Activated CD4-positive, alpha-beta T cell treated with anti-CD3 and anti-CD28 coated beads for 1 hour (primary cell): ENCODE measurements around the gene LCE4A.
"Not testable (repeated sequence)": the region's sequence is repeated elsewhere in the genome, so short reads cannot be mapped to it uniquely, and the experiment has no call there.

Experiments
- DNase-seq: peaks from one replicate; pipeline ENCODE4 v3.0.0-alpha.2; 2020

LCE4A gene

DNA sequence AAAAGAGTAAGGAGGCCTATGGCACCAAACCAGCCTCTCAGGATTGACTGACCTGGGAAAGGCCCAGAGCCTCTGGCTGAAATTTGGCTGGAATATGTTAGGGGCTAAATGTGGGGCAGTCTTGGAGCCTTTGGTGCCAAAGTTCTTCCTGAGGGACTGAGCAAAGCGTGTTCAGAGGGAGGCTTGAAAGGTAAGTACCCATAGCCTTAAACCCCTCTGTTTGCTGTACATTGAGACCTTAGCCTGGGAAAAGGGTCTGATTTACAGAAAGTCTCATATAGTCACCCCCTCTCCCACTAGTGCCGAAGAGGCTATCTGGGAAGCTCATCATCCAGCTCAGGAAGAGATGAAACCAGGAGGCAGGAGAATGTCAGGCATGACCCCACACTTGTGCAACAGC lies at the start of gene LCE4A:
TSS of gene LCE4A (plus strand) at position 301 of the 400 bp plus-strand sequence. CDS start 916 bp downstream, outside the sequence.
- no peak for DNase-seq

- no peak for DNase-seq
Observed at GRCh38 chr1:152658649-152659048, 49.3 kb upstream of the LCE4A start.

DNA sequence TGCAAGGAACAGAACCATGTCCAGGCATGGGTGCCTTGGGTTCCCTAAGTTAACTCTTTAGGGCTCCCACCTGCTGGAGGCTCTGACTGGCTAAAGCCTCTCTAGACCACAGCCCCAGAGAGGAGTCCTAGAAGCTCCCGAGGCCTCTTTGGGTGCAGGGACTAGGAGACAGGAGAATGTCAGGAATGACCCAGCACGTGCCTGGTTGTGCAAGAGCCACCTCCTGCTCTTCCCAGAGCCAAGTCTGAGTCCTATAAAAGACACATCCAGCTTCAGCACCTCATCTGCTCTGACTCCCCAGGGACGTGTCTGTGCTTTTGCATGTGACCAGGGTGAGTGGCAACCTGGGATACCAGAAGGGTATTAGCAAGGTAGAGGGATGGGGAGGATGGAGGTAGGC lies 44.9 kb upstream of the LCE4A start, which contains the start of gene LCE2D:
TSS of gene LCE2D (plus strand) at position 283 of the 400 bp plus-strand sequence. CDS start 726 bp downstream, outside the sequence.
- DNase-seq, result no peak

DNA sequence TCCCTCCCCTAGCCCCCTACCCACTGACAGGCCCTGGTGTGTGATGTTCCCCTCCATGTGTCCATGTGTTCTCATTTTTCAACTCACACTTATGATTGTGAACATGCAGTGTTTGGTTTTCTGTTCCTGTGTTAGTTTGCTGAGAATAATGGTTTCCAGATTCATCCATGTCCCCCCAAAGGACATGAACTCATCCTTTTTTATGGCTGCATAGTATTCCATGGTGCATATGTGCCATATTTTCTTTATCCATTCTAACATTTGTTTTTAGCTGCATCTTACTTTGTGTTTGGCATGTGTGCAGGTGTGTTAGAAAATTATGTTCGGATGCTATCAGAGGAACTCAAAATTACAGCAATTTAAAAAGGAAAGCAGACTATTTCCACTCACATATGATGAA lies 41.8 kb upstream of the LCE4A start:
- DNase-seq, result not testable (repeated sequence)

DNA sequence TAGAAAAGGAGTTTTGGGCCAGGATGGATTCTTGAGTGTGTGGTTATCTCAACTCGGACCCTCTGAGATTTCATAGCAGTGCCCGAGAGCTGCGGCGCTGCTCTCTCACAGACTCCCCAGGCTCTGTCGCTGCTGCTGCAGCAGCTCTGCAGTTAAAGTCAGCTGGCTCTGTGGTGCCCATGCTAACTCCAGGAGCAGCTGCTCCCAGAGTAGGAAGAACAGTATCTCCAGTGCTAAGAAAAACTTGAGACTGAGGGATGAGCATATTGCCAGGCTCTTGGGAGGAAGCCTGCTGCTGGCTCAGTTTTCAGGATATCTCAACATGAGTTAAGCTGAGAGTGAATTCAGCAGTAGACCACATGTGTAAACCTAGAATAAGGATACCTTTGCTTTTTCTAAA lies 40.3 kb upstream of the LCE4A start:
- no peak for DNase-seq

DNA sequence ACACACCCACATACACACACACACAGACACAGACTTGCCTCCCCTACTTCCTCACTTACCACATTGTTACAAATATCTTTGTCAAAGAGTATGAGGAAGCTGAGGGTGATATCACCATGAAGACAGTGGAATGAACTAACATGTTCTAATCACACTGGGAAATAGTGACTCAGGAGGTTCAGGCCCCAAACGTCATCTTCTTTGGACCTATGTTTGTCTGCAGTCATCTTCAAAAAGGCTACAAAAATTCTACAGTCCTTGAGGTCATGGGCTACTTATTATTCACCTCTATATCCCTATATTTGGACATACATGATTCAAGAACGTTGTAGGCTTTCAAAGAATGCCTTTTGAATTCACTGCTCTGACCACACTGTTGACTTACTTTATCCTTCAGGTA lies 34.9 kb upstream of the LCE4A start:
- DNase-seq, result no peak

DNA sequence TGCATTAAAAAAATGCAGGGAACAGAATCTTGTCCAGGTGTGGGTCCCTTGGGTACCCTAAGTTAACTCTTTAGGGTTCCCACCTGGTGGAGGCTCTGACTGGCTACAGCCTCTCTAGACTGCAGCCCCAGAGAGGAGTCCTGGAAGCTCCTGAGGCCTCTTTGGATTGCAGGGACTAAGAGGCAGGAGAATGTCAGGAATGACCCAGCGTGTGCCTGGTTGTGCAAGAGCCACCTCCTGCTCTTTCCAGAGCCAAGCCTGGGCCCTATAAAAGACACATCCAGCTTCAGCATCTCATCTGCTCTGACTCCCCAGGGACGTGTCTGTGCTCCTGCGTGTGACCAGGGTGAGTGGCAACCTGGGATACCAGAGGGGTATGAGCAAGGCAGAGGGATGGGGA lies 33.0 kb upstream of the LCE4A start, which contains the start of gene LCE2C:
TSS of gene LCE2C (plus strand) at position 297 of the 400 bp plus-strand sequence. CDS start 737 bp downstream, outside the sequence.
- DNase-seq, result not testable (repeated sequence)

GRCh38 chr1:152679459-152679858 lies 28.5 kb upstream of the LCE4A start:
- no peak for DNase-seq

DNA sequence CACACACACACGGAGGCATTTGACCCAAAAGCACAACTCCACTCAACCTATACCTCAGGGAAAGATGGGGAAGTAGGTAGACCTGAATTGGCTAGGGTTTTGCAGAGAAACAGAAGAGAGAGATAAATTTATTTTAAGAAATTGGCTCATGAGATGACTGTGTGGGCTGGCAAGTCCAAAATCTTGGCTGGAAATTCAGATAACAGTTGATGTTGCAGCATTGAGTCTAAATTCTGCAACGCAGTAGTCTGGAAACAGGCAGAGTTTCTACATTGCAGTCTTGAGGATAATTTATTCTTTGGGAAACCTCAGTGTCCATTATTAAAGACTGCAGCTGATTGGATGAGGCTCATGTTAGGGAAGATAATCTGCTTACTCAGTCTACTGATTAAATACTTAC lies 26.3 kb upstream of the LCE4A start:
- DNase-seq, result no peak

GRCh38 chr1:152683846-152684245 lies 24.1 kb upstream of the LCE4A start:
- DNase-seq, result no peak

DNA sequence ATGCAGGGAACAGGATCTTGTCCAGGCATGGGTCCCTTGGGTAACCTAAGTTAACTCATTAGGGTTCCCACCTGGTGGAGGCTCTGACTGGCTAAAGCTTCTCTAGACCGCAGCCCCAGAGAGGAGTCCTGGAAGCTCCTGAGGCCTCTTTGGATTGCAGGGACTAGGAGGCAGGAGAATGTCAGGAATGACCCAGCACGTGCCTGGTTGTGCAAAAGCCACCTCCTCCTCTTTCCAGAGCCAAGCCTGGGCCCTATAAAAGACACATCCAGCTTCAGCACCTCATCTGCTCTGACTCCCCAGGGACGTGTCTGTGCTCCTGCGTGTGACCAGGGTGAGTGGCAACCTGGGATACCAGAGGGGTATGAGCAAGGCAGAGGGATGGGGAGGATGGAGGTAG lies 22.1 kb upstream of the LCE4A start, which contains the start of gene LCE2B:
TSS of gene LCE2B (plus strand) at position 301 of the 400 bp plus-strand sequence. CDS start 721 bp downstream, outside the sequence.
- not testable (repeated sequence) for DNase-seq

DNA sequence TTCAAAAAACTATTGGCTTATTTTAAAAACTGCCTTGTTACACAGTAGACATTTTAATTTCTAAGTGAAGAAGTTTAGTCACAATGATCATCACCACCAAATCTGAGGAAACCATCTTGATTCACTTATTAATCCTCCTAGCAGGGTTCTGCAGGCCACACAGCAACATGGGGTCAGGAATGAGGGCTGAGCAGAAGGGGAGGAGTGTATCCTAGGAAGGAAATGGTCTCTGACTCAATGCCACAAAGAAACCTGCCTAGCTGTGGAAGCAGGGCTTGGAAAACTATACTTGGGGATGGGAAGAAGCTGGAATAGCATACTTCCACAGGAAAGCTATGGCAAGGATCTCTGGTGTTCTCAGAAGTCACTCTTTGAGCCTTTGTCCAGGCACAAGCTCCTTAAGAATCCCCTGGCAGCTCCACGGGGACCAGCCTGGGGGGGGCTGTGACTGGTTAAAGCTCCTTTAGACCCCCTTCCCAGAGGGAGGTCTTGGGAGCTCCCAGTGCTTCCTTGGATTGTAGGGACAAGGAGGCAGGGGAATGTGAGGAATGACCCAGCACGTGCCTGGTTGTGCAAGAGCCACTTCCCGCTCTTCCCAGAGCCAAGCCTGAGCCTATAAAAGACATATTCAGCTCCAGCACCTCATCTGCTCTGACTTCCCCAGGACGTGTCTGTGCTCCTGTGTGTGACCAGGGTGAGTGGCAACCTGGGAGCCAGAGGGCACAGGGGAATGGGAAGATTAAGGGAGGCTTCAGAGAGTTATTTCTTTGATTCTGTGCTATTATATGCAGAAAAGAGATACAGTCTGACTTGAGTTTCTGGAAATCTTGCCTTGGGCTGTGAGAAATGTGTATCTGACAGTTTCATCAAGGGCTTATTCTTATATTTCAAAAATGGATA lies 10.0 kb upstream of the LCE4A start, which contains the start of gene LCE2A:
TSS of gene LCE2A (plus strand) at position 645 of the 900 bp plus-strand sequence. CDS start 557 bp downstream, outside the sequence.
- DNase-seq, result no peak

DNA sequence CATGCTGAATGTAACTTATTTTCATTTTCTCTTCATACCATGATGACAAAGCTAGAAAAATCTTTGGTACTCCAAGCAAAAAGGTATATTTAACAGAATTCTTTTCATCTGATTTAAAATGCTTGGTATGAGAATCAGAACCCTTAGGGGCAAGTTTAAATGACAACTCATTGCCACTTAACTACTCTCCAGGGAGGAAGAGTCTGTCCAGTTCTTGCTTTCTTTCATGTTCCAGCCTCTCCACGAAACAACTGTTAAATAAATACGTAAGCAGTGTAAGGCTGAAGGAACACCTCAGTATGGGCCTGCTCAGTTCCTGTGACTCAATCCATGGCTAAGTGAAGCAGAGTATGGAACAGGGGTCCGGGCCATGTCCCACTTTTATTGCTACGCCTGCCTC lies 8.2 kb upstream of the LCE4A start:
- DNase-seq, result no peak

DNA sequence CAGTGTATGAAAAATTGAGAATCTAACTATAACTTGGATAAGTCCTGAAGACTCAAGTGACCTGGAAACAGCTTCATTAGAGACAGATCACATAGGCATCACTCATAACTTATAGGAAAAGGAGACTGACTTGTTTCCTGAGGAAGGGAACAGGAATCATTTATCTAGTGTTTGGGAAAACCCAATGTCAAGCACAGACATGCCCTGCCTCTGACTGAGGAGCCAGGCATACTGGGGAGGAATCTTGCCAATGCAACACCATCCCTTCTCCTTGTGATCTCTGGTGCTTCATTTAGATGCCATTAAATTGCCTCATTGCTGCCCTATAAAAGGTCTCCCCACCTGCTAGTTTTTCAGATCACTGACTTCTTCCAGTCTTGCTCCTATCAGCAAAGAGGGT lies 10.3 kb downstream of the LCE4A start:
- no peak for DNase-seq

DNA sequence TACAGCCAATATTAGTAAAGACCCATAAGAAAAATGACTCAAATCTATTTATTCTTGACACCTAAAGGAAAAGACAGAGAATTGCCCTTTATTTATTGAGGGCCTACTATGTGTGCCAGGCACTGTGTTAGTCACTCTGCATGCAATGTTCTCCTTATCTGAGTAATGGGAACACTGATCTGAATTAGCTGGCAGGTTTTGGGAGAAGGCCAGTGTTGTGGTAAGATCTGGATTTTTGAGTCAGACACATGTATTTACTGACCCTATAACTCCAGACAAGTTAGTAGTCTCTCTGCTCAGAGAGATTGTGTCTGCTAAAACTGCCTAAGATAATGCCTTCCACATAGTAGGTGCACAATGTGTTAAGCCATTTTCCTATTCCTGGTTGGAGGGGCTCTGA lies 17.3 kb downstream of the LCE4A start:
- DNase-seq, result no peak

- DNase-seq, result no peak
Observed at GRCh38 chr1:152728986-152729385, 21.0 kb downstream of the LCE4A start.

GRCh38 chr1:152735648-152736047 lies 27.7 kb downstream of the LCE4A start:
- DNase-seq, result no peak

DNA sequence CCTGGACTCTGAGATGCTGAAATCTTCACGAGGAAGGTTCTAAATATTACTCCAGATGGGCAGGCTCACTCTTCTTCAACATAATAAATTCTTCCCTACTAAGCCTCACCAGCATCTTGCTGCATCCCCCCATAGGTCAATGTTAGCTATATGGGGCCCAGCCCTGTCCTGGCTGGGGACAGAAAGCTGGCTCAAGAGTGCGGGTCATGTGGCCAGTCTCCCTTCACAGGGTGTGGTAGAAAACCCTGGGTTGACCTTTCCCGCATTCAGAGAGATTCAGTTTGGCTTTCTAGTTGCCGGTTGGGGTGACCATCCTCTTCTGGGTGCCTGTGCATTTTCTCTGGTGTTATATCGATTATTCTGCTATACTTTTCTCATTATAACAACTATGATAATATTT lies 30.0 kb downstream of the LCE4A start:
- no peak for DNase-seq

GRCh38 chr1:152739841-152740240 lies 31.9 kb downstream of the LCE4A start:
- no peak for DNase-seq

GRCh38 chr1:152741656-152742055 lies 33.7 kb downstream of the LCE4A start:
- no peak for DNase-seq

GRCh38 chr1:152743371-152744145 lies 35.6 kb downstream of the LCE4A start:
- no peak for DNase-seq

DNA sequence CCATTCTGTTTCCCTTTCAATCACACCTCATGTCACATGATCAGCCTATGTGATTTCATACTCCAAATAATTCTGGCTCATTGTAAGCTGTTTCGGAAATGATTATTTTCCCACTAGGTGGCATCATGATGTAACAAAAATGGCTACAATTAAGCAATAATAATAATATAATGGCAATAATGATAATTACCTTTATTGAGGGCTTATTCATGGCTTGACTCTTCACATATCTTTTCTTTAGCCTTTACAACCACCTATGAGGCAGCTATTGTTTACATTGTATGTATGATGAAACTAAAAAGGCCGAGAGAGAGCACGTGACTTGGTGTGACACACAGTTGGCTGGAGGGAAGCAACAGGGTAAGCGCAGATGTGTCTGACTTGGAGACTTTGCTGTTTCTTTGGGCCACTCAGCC lies 37.3 kb downstream of the LCE4A start:
- no peak for DNase-seq

GRCh38 chr1:152745765-152746444 lies 37.9 kb downstream of the LCE4A start:
- DNase-seq, result no peak
